ENCODE measurements around the gene KIAA2012.
A peak's percentile ranks its signal among the peaks of the same experiment; 100 is the strongest.

The KIAA2012 gene

DNA sequence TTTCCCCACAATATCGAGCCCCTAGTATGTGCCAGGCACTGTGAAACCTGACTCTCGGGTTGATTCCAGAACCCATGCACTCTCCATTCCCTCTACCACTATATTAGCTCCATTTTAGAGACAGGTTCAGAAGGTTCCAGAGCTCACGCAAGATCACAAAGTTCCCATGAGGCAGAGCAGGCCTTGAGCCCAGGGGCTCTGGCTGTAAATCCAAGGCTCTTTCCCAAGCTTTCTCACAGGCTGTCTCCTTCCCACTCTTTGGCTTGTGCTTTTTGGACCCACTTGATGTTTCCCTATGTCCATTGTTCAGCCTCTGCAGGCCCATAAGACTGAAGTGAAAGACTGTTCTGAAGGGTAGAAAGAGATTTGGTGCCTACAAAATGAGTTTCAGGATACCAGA, 15.7 kb downstream of the KIAA2012 start:
- no peak for DNase-seq (ENCODE audit: low spot score)

- DNase-seq (ENCODE audit: low spot score): no peak
Observed at GRCh38 chr2:202090530-202090929, 17.5 kb downstream of the KIAA2012 start.

GRCh38 chr2:202091476-202091875, 18.4 kb downstream of the KIAA2012 start:
- peak; percentile 35 for DNase-seq (ENCODE audit: low spot score)

- DNase-seq (ENCODE audit: low spot score): no peak
Observed at GRCh38 chr2:202094426-202094986, 21.5 kb downstream of the KIAA2012 start.

DNA sequence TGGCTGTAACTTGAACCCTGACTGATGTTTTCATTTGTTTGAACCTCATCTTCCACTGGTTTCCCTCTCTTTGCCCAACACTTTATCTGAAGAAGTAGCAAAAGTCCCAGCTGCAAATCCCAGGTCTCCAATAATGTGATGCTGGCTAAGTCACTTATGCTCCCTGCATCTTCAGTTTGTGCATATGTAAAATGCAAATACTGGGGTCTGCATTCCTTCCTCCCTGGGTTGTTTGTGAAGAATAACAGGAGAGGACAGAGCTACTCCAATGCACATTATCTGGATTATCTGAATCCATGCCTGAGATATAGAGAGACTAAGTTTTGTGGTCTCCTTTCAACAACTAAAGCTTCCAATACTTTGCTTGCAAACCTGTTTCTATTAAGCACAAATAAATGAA, 22.2 kb downstream of the KIAA2012 start:
- no peak for DNase-seq (ENCODE audit: low spot score)

GRCh38 chr2:202096736-202097135, 23.7 kb downstream of the KIAA2012 start:
- no peak for DNase-seq (ENCODE audit: low spot score)

GRCh38 chr2:202098291-202098690, 25.2 kb downstream of the KIAA2012 start:
- no peak for DNase-seq (ENCODE audit: low spot score)

DNA sequence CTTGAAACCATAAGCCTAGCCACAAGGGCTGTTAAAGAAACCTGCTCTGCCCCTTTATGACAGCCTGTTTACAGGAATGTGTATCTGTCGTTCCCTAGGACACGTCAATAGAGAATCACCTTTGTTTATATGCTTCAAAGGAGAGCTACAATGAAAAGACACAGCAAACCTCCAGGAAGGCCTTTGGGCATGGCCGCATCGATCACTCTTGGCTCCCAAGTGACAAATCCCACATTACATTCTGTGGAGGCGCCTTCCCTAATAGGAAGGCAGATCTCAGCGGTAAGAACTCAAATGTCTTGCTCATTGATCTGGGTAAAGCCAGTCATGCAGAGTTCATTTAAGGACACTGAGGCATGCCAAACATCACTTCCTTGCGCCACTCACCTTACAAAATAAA, 26.5 kb downstream of the KIAA2012 start:
- no peak for DNase-seq (ENCODE audit: low spot score)

GRCh38 chr2:202100176-202100575, 27.1 kb downstream of the KIAA2012 start:
- DNase-seq (ENCODE audit: low spot score): no peak

GRCh38 chr2:202101026-202101579, 28.0 kb downstream of the KIAA2012 start:
- no peak for DNase-seq (ENCODE audit: low spot score)

GRCh38 chr2:202102425-202103000, 29.5 kb downstream of the KIAA2012 start:
- DNase-seq (ENCODE audit: low spot score): no peak

- no peak for DNase-seq (ENCODE audit: low spot score)
Observed at GRCh38 chr2:202104286-202104870, 31.3 kb downstream of the KIAA2012 start.

DNA sequence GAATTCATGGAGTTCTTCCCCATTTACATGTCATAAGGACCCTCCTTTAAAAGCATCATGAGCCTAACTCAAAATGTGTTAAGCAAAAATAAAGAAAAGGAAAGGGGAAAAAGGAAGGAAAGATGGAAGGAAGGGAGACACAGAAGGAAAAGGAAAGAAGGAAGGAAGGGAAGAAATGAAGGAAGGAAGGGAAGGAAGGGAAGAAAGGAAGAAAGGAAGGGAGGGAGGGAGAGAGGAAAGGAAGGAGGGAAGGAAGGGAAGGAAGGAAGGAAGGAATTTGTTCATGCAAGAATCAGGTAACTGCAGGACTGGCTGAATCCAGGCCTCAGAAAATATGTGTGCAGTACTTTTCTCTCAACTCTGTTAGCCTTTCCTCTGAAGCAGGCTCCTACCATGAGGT, 32.0 kb downstream of the KIAA2012 start:
- DNase-seq (ENCODE audit: low spot score): no peak

GRCh38 chr2:202108345-202108744, 35.3 kb downstream of the KIAA2012 start:
- no peak for DNase-seq (ENCODE audit: low spot score)

DNA sequence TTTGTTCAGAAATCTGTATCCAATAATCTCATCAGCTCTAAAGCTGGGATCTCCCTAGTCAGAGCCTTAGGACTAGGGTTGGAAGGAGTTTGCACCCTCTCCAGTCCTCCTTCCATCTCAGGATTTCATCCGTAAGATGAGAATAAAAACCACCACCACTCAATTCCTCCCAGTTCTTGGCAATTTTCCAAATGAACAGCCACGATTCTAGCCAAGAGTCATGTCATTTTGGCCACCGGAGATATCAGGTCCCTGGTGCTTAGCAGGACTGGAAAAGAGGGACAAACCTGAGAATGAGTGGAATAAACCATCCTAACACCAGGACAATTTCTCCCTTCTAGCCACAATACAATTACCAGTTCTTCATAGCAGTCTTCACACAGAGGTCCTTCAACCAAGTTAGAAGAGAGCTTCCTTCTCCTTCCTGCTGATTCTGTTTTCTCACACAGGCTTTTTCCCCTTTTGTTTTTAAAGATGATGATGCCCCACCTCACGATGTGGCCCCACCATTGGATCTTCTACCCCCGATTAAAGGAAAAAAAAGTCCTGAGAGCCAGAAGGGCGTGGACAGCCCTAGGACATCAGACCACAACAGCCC, 36.2 kb downstream of the KIAA2012 start:
- DNase-seq (ENCODE audit: low spot score): no peak

DNA sequence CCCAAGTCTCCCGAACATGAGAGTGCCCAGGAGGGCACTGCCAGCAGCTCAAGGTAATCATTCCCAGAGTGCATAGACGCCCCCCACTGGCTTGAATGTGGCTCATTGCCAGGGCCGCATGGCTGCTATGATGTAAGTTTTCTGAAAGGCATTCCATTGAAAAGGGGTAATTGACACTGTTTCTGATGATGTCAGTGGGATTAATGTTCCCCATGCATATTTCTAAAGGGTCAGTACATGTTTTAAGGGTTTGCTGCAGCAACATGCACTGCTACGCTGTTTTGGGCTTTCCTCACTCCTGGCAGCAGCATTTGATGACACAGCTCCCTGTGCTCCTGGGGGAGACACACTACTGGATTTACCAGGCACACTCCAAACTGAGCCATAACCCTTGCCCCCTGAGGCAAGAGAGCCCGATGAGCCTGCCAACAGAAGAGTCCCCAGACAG, 36.7 kb downstream of the KIAA2012 start:
- DNase-seq (ENCODE audit: low spot score): no peak

DNA sequence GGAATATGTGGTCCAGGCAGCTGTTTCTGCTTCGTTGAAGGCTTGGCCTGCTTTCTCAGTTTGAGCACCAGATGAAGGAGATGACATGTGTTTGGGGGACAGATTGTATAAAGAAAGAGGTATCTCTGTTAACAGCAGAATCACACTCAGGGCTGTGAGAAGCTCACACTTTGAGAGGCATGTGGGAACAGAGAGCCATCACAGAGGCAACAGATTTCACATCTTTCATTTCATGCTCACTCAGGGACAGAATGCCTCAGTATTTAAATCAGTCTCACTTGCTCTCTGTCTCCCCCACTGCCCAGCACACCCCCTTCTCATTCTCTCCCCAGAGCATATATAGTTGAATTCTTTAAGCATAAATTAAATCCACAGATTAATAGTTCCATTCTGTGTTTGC, 37.4 kb downstream of the KIAA2012 start:
- no peak for DNase-seq (ENCODE audit: low spot score)

- DNase-seq (ENCODE audit: low spot score): no peak
Observed at GRCh38 chr2:202112041-202112440, 39.0 kb downstream of the KIAA2012 start.

- DNase-seq (ENCODE audit: low spot score): no peak
Observed at GRCh38 chr2:202113571-202114142, 40.6 kb downstream of the KIAA2012 start.

DNA sequence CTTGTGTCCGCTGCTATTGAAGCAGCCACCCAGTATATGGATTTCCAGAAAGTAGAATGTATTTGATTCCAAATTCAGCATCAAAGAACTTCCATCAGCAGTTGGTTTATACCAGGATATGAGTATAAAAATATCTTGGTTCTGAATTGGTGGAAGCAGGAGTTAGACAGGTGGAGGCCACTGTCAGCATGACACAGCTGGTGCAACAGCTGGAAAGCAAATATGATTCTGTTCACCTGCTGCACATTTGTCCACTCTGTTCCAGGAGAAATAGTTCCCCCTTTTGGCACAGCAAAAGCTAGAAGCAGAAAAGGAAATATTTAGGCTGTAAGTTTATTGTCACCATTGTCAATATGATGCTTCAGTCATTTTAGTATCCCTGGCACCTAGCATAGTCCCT, 41.2 kb downstream of the KIAA2012 start:
- DNase-seq (ENCODE audit: low spot score): no peak

DNA sequence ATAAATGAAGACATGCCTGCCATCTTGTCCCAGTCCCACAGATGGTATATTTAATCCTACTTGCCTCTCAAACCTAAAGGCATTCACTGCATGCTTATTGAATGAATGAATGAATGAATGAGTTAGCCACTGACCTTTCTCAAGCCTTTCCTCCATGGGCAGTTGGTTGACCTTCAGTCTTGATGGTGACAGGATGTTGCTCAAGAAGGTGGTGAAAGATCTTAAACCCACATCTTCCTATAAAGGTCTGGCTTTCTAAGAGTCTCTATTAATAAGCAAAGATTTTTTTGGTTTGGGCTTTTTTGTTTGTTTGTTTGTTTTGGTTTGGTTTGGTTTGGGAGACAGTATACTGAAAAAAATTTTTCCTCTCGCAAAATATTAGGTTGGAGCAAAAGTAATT, 41.7 kb downstream of the KIAA2012 start:
- DNase-seq (ENCODE audit: low spot score): no peak

- no peak for DNase-seq (ENCODE audit: low spot score)
Observed at GRCh38 chr2:202115479-202115971, 42.5 kb downstream of the KIAA2012 start.

- no peak for DNase-seq (ENCODE audit: low spot score)
Observed at GRCh38 chr2:202116691-202117090, 43.6 kb downstream of the KIAA2012 start.

Data from Ammon's horn (tissue), 1 donor.